Keratinocyte (primary cell): ENCODE results near the gene RER1. TPM values are rescaled to one million over a fixed set of nuclear protein-coding genes. Genes with fewer than 3 reads are reported as not detected.

Source experiments
- DNase-seq: peaks from one replicate; pipeline ENCODE4 v3.0.0-alpha.2; 2011; ENCODE audit warnings: low read depth, missing footprints, low spot score
- FAIRE-seq: peaks from 2 replicates; lab custom pipeline; 2011; peaks lifted over from hg19 to GRCh38; lab: Jason Lieb, UNC
- H2AFZ ChIP-seq: 2 replicates; pipeline ENCODE4 v1.6.0; 2012; ENCODE audit warnings: low read length, control low read depth, inconsistent platforms; ENCODE audit not compliant: control insufficient read depth
- H3K27ac ChIP-seq: 2 replicates; pipeline ENCODE4 v1.5.1; 2011; ENCODE audit warnings: low read length; ENCODE audit not compliant: control insufficient read depth, insufficient read depth
- H3K27me3 ChIP-seq: 3 replicates; pipeline ENCODE4 v1.6.0; 2011; ENCODE audit warnings: low read length; ENCODE audit not compliant: control insufficient read depth, insufficient read depth; ENCODE audit errors: extremely low read depth
- H3K36me3 ChIP-seq, 2 experiments: 2 replicates in 1 of 2; 3 replicates in 1 of 2; pipeline ENCODE4 v1.5.1; 2011; ENCODE audit warnings: low read length in 2 of 2, mild to moderate bottlenecking in 1 of 2; ENCODE audit not compliant: control insufficient read depth in 2 of 2, insufficient read depth in 2 of 2; ENCODE audit errors: extremely low read depth in 1 of 2
- H3K4me1 ChIP-seq: 3 replicates; pipeline ENCODE4 v1.5.1; 2011; ENCODE audit warnings: low read length; ENCODE audit not compliant: control insufficient read depth, insufficient read depth; ENCODE audit errors: extremely low read depth
- H3K4me2 ChIP-seq: 3 replicates; pipeline ENCODE4 v1.6.0; 2011; ENCODE audit warnings: low read depth, low read length; ENCODE audit not compliant: control insufficient read depth, insufficient read depth; ENCODE audit errors: extremely low read depth
- H3K4me3 ChIP-seq, 3 experiments: fragments of 200-600 bp in 1 of 3; sonication (generic) in 1 of 3; 2 replicates in 2 of 3; 3 replicates in 1 of 3; pipeline ENCODE4 v1.5.1; 2011 to 2016; ENCODE audit warnings: low read length in 3 of 3, mild to moderate bottlenecking in 3 of 3, control low read depth in 2 of 3, inconsistent platforms in 1 of 3, low read depth in 1 of 3, mixed read lengths in 1 of 3, mixed run types in 1 of 3, moderate library complexity in 1 of 3; ENCODE audit not compliant: control insufficient read depth in 2 of 3, insufficient read depth in 2 of 3; ENCODE audit errors: extremely low read depth in 1 of 3
- H3K79me2 ChIP-seq: 2 replicates; pipeline ENCODE4 v1.6.0; 2012; ENCODE audit warnings: low read length; ENCODE audit not compliant: control insufficient read depth, insufficient read depth
- H3K9ac ChIP-seq: 3 replicates; pipeline ENCODE4 v1.6.0; 2011; ENCODE audit warnings: low read length; ENCODE audit not compliant: control insufficient read depth, insufficient read depth; ENCODE audit errors: extremely low read depth
- H3K9me1 ChIP-seq: 3 replicates; pipeline ENCODE4 v1.6.0; 2011; ENCODE audit warnings: low read length; ENCODE audit not compliant: control insufficient read depth, insufficient read depth; ENCODE audit errors: extremely low read depth
- H3K9me3 ChIP-seq: 2 replicates; pipeline ENCODE4 v1.5.1; 2012; ENCODE audit warnings: low read depth, low read length; ENCODE audit not compliant: control insufficient read depth
- H4K20me1 ChIP-seq: 3 replicates; pipeline ENCODE4 v1.6.0; 2011; ENCODE audit warnings: low read length; ENCODE audit not compliant: control insufficient read depth, insufficient read depth; ENCODE audit errors: extremely low read depth
- EZH2 ChIP-seq: IDR thresholded peaks from one replicate; pipeline ENCODE4 v1.6.1; 2012; ENCODE audit warnings: inconsistent platforms, mild to moderate bottlenecking, low read length, moderate library complexity
- dilution Hi-C: fragments of 300-500 bp; cut with MboI; formaldehyde crosslinking; loops from one replicate; pipeline ENCODE4 v1.7.0; 2020; ENCODE audit warnings: low sequenced_read_pairs; ENCODE audit not compliant: extremely low pct_ligation_motif_present
- polyA plus RNA-seq, 5 experiments: library from polyadenylated mRNA; depleted of rRNA in 3 of 5; stranded (reverse) in 3 of 5; stranded (forward) in 1 of 5; unstranded in 1 of 5; fragments of >200 nt; gene quantifications; 1 replicate in 1 of 5; 2 replicates in 3 of 5; 3 replicates in 1 of 5; pipeline versions ENCODE4 v1.2.1 to v1.2.3, GENCODE V29; 2011 to 2012; ENCODE audit warnings: missing spikeins in 2 of 5, low read depth in 1 of 5, low replicate concordance in 1 of 5
- TF ChIP-seq, protein P1 (sequence below), 3 experiments: IDR thresholded peaks in 1 of 3; conservative IDR thresholded peaks in 1 of 3; optimal IDR thresholded peaks in 1 of 3; 2 replicates in 2 of 3; 3 replicates in 1 of 3; pipeline versions ENCODE3 to v1.5.1; 2011; ENCODE audit warnings: low read length in 3 of 3, mild to moderate bottlenecking in 3 of 3, moderate library complexity in 2 of 3, control low read depth in 1 of 3, inconsistent platforms in 1 of 3; ENCODE audit not compliant: insufficient read depth in 2 of 3; ENCODE audit errors: extremely low read depth in 1 of 3

RER1 gene
- polyA plus RNA-seq, 1 donor (not counting 4 experiments of a cell fraction or from before 2014, with no cell fraction given): 297 TPM

DNA sequence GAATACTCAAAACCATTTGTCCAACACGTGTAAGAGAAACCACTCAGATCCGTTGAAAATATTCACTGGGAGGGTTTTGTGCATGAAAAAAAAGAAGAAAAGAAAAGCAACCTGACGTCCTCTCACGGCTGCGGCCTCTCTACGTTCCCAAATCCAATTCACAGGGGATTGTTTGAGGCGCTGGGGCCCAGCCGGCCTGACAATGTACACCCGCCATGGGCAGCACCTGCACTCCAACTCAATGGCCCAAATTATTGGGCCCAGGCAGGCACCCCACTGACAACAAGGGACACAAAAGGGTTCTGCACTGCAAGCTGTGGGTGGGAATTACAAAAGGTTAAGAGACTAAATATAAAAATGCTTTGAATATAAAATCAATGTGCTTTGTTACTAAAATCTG lies 41.8 kb upstream of the RER1 start:
- Histone ChIP-seq H3K36me3 (no peaks in the 10 kb centered on the region), H3K9ac (no peak overlapping the region), H3K9me3 (no peaks in the 10 kb centered on the region), H3K27me3 (peaks cover 27% of the 10 kb centered on the region), H4K20me1 (no peaks in the 10 kb centered on the region), H3K79me2 (no peaks in the 10 kb centered on the region), H3K9me1 (no peaks in the 10 kb centered on the region), H2AFZ (no peak overlapping the region), H3K4me1 (no peaks in the 10 kb centered on the region), H3K4me3 (no peak overlapping the region), H3K27ac (no peak overlapping the region), H3K4me2 (no peak overlapping the region)
- dilution Hi-C loops: no loop called here
- no peak for TF ChIP-seq EZH2
- TF ChIP-seq, protein P1, sequence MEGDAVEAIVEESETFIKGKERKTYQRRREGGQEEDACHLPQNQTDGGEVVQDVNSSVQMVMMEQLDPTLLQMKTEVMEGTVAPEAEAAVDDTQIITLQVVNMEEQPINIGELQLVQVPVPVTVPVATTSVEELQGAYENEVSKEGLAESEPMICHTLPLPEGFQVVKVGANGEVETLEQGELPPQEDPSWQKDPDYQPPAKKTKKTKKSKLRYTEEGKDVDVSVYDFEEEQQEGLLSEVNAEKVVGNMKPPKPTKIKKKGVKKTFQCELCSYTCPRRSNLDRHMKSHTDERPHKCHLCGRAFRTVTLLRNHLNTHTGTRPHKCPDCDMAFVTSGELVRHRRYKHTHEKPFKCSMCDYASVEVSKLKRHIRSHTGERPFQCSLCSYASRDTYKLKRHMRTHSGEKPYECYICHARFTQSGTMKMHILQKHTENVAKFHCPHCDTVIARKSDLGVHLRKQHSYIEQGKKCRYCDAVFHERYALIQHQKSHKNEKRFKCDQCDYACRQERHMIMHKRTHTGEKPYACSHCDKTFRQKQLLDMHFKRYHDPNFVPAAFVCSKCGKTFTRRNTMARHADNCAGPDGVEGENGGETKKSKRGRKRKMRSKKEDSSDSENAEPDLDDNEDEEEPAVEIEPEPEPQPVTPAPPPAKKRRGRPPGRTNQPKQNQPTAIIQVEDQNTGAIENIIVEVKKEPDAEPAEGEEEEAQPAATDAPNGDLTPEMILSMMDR (optimal IDR thresholded peaks at IDR 0.05 in 1 of 3, IDR thresholded peaks at IDR 0.05 in 1 of 3, conservative IDR thresholded peaks at IDR 0.05 in 1 of 3; ENCODE audit: extremely low read depth in 1 of 3, insufficient read depth in 2 of 3, low read length in 3 of 3): no peak
- FAIRE-seq: no peak
- DNase-seq: no peak

DNA sequence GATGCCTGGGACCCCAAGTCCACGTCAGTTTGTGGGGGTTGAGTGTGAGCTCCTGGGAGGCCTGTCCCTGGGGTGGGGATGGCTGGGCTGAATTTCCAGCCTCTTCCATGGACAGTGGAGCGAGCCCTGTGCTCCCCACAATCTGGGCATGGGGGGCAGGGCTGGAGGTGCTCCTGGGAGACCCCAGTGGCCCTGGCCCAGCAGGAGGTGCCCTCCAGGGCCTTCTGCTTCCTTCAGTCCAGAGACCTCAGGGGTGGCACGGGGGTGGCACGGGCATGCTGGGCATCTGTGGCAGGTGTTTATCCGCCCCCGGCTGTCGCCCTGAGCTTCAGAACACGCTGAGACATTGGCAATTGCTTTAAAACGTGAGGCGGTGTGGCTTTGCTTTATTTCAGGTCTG lies 41.1 kb upstream of the RER1 start:
- peaks cover 30% of the 10 kb centered on the region for H3K27me3 ChIP-seq
- H3K9me3 ChIP-seq: no peaks in the 10 kb centered on the region
- H3K27ac ChIP-seq: no peak overlapping the region
- H3K79me2 ChIP-seq: no peaks in the 10 kb centered on the region
- no peak for FAIRE-seq
- no peak for TF ChIP-seq EZH2
- TF ChIP-seq, protein P1 (optimal IDR thresholded peaks at IDR 0.05 in 1 of 3, IDR thresholded peaks at IDR 0.05 in 1 of 3, conservative IDR thresholded peaks at IDR 0.05 in 1 of 3; ENCODE audit: extremely low read depth in 1 of 3, insufficient read depth in 2 of 3, low read length in 3 of 3): no peak
- H4K20me1 ChIP-seq: no peaks in the 10 kb centered on the region
- no peak overlapping the region for H3K4me3 ChIP-seq
- no peaks in the 10 kb centered on the region for H3K36me3 ChIP-seq
- no peaks in the 10 kb centered on the region for H3K4me1 ChIP-seq
- no peaks in the 10 kb centered on the region for H3K9me1 ChIP-seq
- H2AFZ ChIP-seq: no peak overlapping the region
- H3K4me2 ChIP-seq: no peak overlapping the region
- DNase-seq: no peak
- H3K9ac ChIP-seq: no peak overlapping the region
- dilution Hi-C loops: no loop called here
